ENCODE results near the gene PPP1R1B. TPM values are rescaled to one million over a fixed set of nuclear protein-coding genes. Genes with fewer than 3 reads are reported as not detected.

PPP1R1B gene
- total and polyA plus RNA-seq, 9 of the 15 experiments (the other 6 are each of a cell fraction or from before 2014, with no cell fraction given): 0.07 to 0.18 (median 0.10) TPM; not detected in 4

GRCh38 chr17:39667945-39668924 is 41.5 kb downstream of the PPP1R1B start, which contains the start of gene PNMT (continued):
- TF ChIP-seq ZBTB40 (IDR thresholded peaks at IDR 0.05) (0 out of 2 replicates have a peak, but pooled peaks have one; percentile 62), ZBTB40 (CRISPR knock-in tag; IDR thresholded peaks at IDR 0.05) (no peak), POLR3A (IDR thresholded peaks at IDR 0.05; ENCODE audit: borderline replicate concordance, extremely low read depth, insufficient read depth, insufficient read length) (no peak), ZBTB43 (CRISPR knock-in tag; IDR thresholded peaks at IDR 0.05) (no peak), CREBBP (IDR thresholded peaks at IDR 0.05; ENCODE audit: low read depth, low read length) (no peak), NRF1 (conservative IDR thresholded peaks at IDR 0.05 in 1 of 2, IDR thresholded peaks at IDR 0.05 in 1 of 2) (peak; percentile 65 to 70), PRPF4 (IDR thresholded peaks at IDR 0.05; ENCODE audit: insufficient read depth, low read depth, low read length, poor library complexity, severe bottlenecking) (no peak), MTA3 (IDR thresholded peaks at IDR 0.05; ENCODE audit: borderline replicate concordance) (peak; percentile 82; the same call in 1 of the 2 replicates), HNRNPLL (IDR thresholded peaks at IDR 0.05; ENCODE audit: low read depth, low read length, poor library complexity, severe bottlenecking) (peak; percentile 44), IRF1 (CRISPR knock-in tag; IDR thresholded peaks at IDR 0.05; ENCODE audit: borderline replicate concordance) (no peak), ESRRA (IDR thresholded peaks at IDR 0.05; ENCODE audit: borderline replicate concordance, low read depth) (0 out of 2 replicates have a peak, but pooled peaks have one; percentile 44), ZNF551 (CRISPR knock-in tag; IDR thresholded peaks at IDR 0.05) (no peak), ARHGAP35 (IDR thresholded peaks at IDR 0.05; ENCODE audit: partially characterized antibody) (peak; percentile 60)
